K562 (cell line): ENCODE data around the gene ZNF687. TPM values are rescaled to one million over a fixed set of nuclear protein-coding genes. Genes with fewer than 3 reads are reported as not detected.

ENCODE experiments used
- EGR1 ChIP-seq: fragments of 450-650 bp; conservative IDR thresholded peaks from 2 replicates; pipeline ENCODE4 v1.6.1; 2017; ENCODE audit warnings: mild to moderate bottlenecking
- FIP1L1 ChIP-seq: fragments of 200-400 bp; formaldehyde crosslinking; IDR thresholded peaks from 2 replicates; pipeline ENCODE4 v1.6.1; 2018; ENCODE audit warnings: mild to moderate bottlenecking, low read depth, low read length; ENCODE audit not compliant: poor library complexity, severe bottlenecking
- FOXP1 ChIP-seq: sonication (generic); formaldehyde crosslinking; IDR thresholded peaks from 2 replicates; pipeline ENCODE4 v1.8.0; 2022; ENCODE audit warnings: mild to moderate bottlenecking, missing genetic modification reagents
- HSF4 ChIP-seq: fragments of 250-450 bp; sonication (Bioruptor Pico); IDR thresholded peaks from 2 replicates; pipeline ENCODE4 v2.1.2; 2022; ENCODE audit warnings: mild to moderate bottlenecking, moderate library complexity, borderline replicate concordance
- KLF13 ChIP-seq: fragments of 450-650 bp; IDR thresholded peaks from 2 replicates; pipeline ENCODE4 v1.6.1; 2016; ENCODE audit warnings: missing genetic modification characterization, low read depth, mild to moderate bottlenecking, missing compliant biosample characterization, moderate library complexity, borderline replicate concordance
- MCM7 ChIP-seq, 2 experiments: fragments of 450-650 bp; IDR thresholded peaks; 2 replicates each; pipeline ENCODE4 v1.6.1; 2016 to 2018
- RBM25 ChIP-seq: fragments of 200-400 bp; formaldehyde crosslinking; IDR thresholded peaks from 2 replicates; pipeline ENCODE4 v1.6.1; 2018; ENCODE audit warnings: low read length, low read depth, moderate library complexity; ENCODE audit not compliant: severe bottlenecking
- STAG1 ChIP-seq: sonication (generic); formaldehyde crosslinking; IDR thresholded peaks from 2 replicates; pipeline ENCODE4 v1.5.0; 2020; ENCODE audit warnings: missing genetic modification reagents, borderline replicate concordance
- TRIM24 ChIP-seq, 2 experiments: fragments of 450-650 bp; IDR thresholded peaks; 2 replicates each; pipeline ENCODE4 v1.6.1; 2016
- ZFP1 ChIP-seq: fragments of 450-650 bp; formaldehyde crosslinking; IDR thresholded peaks from 2 replicates; pipeline ENCODE4 v1.4.0; 2020; ENCODE audit warnings: mild to moderate bottlenecking, mixed read lengths
- ZNF707 ChIP-seq: fragments of 250-450 bp; sonication (Bioruptor Pico); conservative IDR thresholded peaks from 2 replicates; pipeline ENCODE4 v1.8.0; 2022; ENCODE audit warnings: inconsistent platforms, mild to moderate bottlenecking, moderate library complexity
- ZNF830 ChIP-seq: fragments of 250-450 bp; sonication (Bioruptor Pico); IDR thresholded peaks from 2 replicates; pipeline ENCODE4 v1.5.0; 2021; ENCODE audit warnings: mild to moderate bottlenecking
- polyA plus RNA-seq, 8 experiments: library from polyadenylated mRNA; depleted of rRNA in 4 of 8; stranded (reverse) in 5 of 8; unstranded in 3 of 8; fragments of >200 nt; fragmentation: Nextera tagmentation in 2 of 8; fragmentation: Illumina TruSeq in 1 of 8; extraction: Ambion mirVana in 2 of 8; extraction: Trizol in 1 of 8; gene quantifications; 2 replicates each; pipeline versions ENCODE4 v1.2.1 to v1.2.3, GENCODE V29; 2011 to 2014; ENCODE audit warnings: inconsistent platforms in 1 of 8, missing spikeins in 1 of 8
- total RNA-seq, 7 experiments: library from RNA; depleted of rRNA in 6 of 7; stranded (reverse); fragments of >200 nt in 6 of 7; fragmentation: Illumina TruSeq in 2 of 7; extraction: Trizol in 2 of 7; gene quantifications; 2 replicates each; pipeline versions ENCODE4 v1.2.1 to v1.2.3, GENCODE V29; 2011 to 2021; ENCODE audit warnings: low replicate concordance in 1 of 7
- TF ChIP-seq, protein P1 (sequence below): sonication (generic); formaldehyde crosslinking; IDR thresholded peaks from 2 replicates; pipeline ENCODE4 v1.8.0; 2022; ENCODE audit warnings: mild to moderate bottlenecking, missing genetic modification reagents
- TF ChIP-seq, protein P2 (sequence below): fragments of 450-650 bp; IDR thresholded peaks from 2 replicates; pipeline ENCODE4 v1.6.1; 2017; ENCODE audit warnings: antibody characterized with exemption, mild to moderate bottlenecking
- TF ChIP-seq, protein P3 (sequence below): sonication (generic); formaldehyde crosslinking; IDR thresholded peaks from 2 replicates; pipeline ENCODE4 v1.8.1; 2023; ENCODE audit warnings: mild to moderate bottlenecking, missing genetic modification reagents
- TF ChIP-seq, protein P4 (sequence below): sonication (generic); formaldehyde crosslinking; IDR thresholded peaks from 2 replicates; pipeline ENCODE4 v1.8.0; 2022; ENCODE audit warnings: mild to moderate bottlenecking, missing genetic modification reagents

ZNF687 gene
- total and polyA plus RNA-seq, 9 of the 15 experiments (the other 6 are each of a cell fraction or from before 2014, with no cell fraction given), result 0.13 to 26.4 (median 10.6) TPM

DNA sequence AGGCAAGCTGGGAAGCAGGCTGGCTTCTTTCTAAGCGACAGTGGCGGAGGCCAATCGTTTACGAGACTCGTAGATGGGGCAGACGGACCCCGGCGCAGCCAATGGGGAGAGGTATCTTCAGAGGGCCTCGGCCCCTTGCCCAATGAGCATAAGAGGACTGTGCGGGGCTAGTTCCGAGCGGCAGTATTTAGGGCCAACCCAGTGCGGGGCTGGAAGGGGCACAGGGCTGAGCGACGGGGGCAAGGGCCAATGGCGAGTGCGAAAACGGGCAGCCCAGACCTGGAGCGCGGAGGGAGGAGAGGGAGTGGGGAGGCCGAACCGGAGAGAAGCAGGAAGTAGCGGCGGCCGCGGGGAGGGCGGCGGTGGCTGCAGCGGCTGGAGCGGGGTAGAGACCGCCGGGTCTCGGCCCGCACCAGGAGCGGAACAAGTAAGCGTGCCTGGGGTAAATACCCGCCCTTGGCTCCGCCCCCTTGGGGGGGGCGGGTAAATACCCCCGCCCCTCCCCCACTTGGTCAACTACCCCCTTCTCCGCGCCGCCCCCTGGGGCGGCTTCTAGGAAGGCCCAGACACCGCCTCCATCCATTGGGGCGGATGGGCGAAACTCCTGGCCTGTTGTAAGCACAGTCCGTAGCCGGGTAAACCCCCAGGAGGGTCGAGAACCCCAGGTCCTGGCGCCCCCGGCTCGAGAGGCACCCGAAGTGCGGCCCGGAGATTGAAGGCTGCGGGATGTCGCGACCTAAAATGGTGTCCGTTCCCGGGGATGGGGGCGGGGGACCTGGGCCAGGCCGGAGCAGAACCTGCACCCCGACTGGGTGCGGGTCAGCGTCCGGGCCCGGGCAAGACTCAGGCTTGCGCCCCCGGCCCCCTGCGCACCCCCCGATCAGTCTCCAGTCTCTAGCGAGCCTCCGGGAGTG is at the start of gene ZNF687 (continued):
- TF ChIP-seq, protein P1, sequence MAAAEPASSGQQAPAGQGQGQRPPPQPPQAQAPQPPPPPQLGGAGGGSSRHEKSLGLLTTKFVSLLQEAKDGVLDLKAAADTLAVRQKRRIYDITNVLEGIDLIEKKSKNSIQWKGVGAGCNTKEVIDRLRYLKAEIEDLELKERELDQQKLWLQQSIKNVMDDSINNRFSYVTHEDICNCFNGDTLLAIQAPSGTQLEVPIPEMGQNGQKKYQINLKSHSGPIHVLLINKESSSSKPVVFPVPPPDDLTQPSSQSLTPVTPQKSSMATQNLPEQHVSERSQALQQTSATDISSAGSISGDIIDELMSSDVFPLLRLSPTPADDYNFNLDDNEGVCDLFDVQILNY (CRISPR knock-in tag), result 0 out of 2 replicates have a peak, but pooled peaks have one; percentile 56
- TF ChIP-seq EGR1 (peak; percentile 57), HSF4 (CRISPR knock-in tag) (no peak), MCM7 (IDR thresholded peaks at IDR 0.05) (no peak), ZNF830 (CRISPR knock-in tag) (0 out of 2 replicates have a peak, but pooled peaks have one; percentile 77), FIP1L1 (no peak), TRIM24 (IDR thresholded peaks at IDR 0.05) (peak in 1 of 2 experiments; percentile 35; a peak in 1 of 4 replicates), ZFP1 (CRISPR knock-in tag) (peak; percentile 36; the same call in 1 of the 2 replicates), RBM25 (peak; percentile 95), STAG1 (no peak), KLF13 (0 out of 2 replicates have a peak, but pooled peaks have one; percentile 19), FOXP1 (CRISPR knock-in tag) (peak; percentile 83; the same call in 1 of the 2 replicates), ZNF707 (CRISPR knock-in tag) (no peak)
- TF ChIP-seq, protein P2, sequence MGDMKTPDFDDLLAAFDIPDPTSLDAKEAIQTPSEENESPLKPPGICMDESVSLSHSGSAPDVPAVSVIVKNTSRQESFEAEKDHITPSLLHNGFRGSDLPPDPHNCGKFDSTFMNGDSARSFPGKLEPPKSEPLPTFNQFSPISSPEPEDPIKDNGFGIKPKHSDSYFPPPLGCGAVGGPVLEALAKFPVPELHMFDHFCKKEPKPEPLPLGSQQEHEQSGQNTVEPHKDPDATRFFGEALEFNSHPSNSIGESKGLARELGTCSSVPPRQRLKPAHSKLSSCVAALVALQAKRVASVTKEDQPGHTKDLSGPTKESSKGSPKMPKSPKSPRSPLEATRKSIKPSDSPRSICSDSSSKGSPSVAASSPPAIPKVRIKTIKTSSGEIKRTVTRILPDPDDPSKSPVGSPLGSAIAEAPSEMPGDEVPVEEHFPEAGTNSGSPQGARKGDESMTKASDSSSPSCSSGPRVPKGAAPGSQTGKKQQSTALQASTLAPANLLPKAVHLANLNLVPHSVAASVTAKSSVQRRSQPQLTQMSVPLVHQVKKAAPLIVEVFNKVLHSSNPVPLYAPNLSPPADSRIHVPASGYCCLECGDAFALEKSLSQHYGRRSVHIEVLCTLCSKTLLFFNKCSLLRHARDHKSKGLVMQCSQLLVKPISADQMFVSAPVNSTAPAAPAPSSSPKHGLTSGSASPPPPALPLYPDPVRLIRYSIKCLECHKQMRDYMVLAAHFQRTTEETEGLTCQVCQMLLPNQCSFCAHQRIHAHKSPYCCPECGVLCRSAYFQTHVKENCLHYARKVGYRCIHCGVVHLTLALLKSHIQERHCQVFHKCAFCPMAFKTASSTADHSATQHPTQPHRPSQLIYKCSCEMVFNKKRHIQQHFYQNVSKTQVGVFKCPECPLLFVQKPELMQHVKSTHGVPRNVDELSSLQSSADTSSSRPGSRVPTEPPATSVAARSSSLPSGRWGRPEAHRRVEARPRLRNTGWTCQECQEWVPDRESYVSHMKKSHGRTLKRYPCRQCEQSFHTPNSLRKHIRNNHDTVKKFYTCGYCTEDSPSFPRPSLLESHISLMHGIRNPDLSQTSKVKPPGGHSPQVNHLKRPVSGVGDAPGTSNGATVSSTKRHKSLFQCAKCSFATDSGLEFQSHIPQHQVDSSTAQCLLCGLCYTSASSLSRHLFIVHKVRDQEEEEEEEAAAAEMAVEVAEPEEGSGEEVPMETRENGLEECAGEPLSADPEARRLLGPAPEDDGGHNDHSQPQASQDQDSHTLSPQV, result 0 out of 2 replicates have a peak, but pooled peaks have one; percentile 43
- TF ChIP-seq, protein P3, sequence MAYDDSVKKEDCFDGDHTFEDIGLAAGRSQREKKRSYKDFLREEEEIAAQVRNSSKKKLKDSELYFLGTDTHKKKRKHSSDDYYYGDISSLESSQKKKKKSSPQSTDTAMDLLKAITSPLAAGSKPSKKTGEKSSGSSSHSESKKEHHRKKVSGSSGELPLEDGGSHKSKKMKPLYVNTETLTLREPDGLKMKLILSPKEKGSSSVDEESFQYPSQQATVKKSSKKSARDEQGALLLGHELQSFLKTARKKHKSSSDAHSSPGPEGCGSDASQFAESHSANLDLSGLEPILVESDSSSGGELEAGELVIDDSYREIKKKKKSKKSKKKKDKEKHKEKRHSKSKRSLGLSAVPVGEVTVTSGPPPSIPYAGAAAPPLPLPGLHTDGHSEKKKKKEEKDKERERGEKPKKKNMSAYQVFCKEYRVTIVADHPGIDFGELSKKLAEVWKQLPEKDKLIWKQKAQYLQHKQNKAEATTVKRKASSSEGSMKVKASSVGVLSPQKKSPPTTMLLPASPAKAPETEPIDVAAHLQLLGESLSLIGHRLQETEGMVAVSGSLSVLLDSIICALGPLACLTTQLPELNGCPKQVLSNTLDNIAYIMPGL (CRISPR knock-in tag), result peak; percentile 76; the same call in 1 of the 2 replicates
- TF ChIP-seq, protein P4, sequence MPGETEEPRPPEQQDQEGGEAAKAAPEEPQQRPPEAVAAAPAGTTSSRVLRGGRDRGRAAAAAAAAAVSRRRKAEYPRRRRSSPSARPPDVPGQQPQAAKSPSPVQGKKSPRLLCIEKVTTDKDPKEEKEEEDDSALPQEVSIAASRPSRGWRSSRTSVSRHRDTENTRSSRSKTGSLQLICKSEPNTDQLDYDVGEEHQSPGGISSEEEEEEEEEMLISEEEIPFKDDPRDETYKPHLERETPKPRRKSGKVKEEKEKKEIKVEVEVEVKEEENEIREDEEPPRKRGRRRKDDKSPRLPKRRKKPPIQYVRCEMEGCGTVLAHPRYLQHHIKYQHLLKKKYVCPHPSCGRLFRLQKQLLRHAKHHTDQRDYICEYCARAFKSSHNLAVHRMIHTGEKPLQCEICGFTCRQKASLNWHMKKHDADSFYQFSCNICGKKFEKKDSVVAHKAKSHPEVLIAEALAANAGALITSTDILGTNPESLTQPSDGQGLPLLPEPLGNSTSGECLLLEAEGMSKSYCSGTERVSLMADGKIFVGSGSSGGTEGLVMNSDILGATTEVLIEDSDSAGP (CRISPR knock-in tag), result peak; percentile 3; the same call in 1 of the 2 replicates
